ENCODE data around the gene KIF18A.

KIF18A gene

GRCh38 chr11:28043930-28044709 lies 63.8 kb downstream of the KIF18A start:
- DNase-seq (ENCODE audit: low spot score) = no peak

GRCh38 chr11:28040384-28040783 lies 67.6 kb downstream of the KIF18A start:
- no peak for DNase-seq (ENCODE audit: low spot score)

GRCh38 chr11:28038775-28039174 lies 69.2 kb downstream of the KIF18A start:
- no peak for DNase-seq (ENCODE audit: low spot score)

GRCh38 chr11:28026634-28027290 lies 81.2 kb downstream of the KIF18A start:
- DNase-seq (ENCODE audit: low spot score) = no peak

GRCh38 chr11:28017816-28018215 lies 90.1 kb downstream of the KIF18A start:
- DNase-seq (ENCODE audit: low spot score) = no peak

- DNase-seq (ENCODE audit: low spot score) = no peak
Measured at GRCh38 chr11:28011813-28012212, 96.1 kb downstream of the KIF18A start.

GRCh38 chr11:28009996-28010395 lies 98.0 kb downstream of the KIF18A start:
- no peak for DNase-seq (ENCODE audit: low spot score)

GRCh38 chr11:28009388-28009787 lies 98.6 kb downstream of the KIF18A start:
- no peak for DNase-seq (ENCODE audit: low spot score)

- no peak for DNase-seq (ENCODE audit: low spot score)
Measured at GRCh38 chr11:28003615-28004014, 104.3 kb downstream of the KIF18A start.

- no peak for DNase-seq (ENCODE audit: low spot score)
Measured at GRCh38 chr11:27998552-27998951, 109.4 kb downstream of the KIF18A start.

GRCh38 chr11:27997344-27997743 lies 110.6 kb downstream of the KIF18A start:
- DNase-seq (ENCODE audit: low spot score) = no peak

- DNase-seq (ENCODE audit: low spot score) = no peak
Measured at GRCh38 chr11:27996066-27996465, 111.9 kb downstream of the KIF18A start.

GRCh38 chr11:27995083-27995482 lies 112.9 kb downstream of the KIF18A start:
- DNase-seq (ENCODE audit: low spot score) = no peak

- DNase-seq (ENCODE audit: low spot score) = no peak
Measured at GRCh38 chr11:27991736-27992135, 116.2 kb downstream of the KIF18A start.

- DNase-seq (ENCODE audit: low spot score) = no peak
Measured at GRCh38 chr11:27977527-27977926, 130.4 kb downstream of the KIF18A start.

- no peak for DNase-seq (ENCODE audit: low spot score)
Measured at GRCh38 chr11:27977031-27977430, 130.9 kb downstream of the KIF18A start.

- no peak for DNase-seq (ENCODE audit: low spot score)
Measured at GRCh38 chr11:27976262-27976661, 131.7 kb downstream of the KIF18A start.

GRCh38 chr11:27973851-27974536 lies 134.0 kb downstream of the KIF18A start:
- no peak for DNase-seq (ENCODE audit: low spot score)

GRCh38 chr11:27972522-27973170 lies 135.3 kb downstream of the KIF18A start:
- DNase-seq (ENCODE audit: low spot score) = no peak

GRCh38 chr11:27971171-27971570 lies 136.8 kb downstream of the KIF18A start:
- DNase-seq (ENCODE audit: low spot score) = no peak
